ENCODE data around the gene GZMA. TPM values are rescaled to one million over a fixed set of nuclear protein-coding genes. Genes with fewer than 3 reads are reported as not detected.
"Not testable (repeated sequence)": the region's sequence is repeated elsewhere in the genome, so short reads cannot be mapped to it uniquely, and the experiment has no call there.

The GZMA gene
- polyA plus RNA-seq, 2 of the 4 experiments (the other 2 are of a cell fraction), result not detected

- no peak for TF ChIP-seq ATOH8 (CRISPR knock-in tag; IDR thresholded peaks at IDR 0.05; ENCODE audit: low read depth)
- no peak for TF ChIP-seq KDM1A (IDR thresholded peaks at IDR 0.05; ENCODE audit: low read depth)
- TF ChIP-seq FOSL2 (IDR thresholded peaks at IDR 0.05), result no peak
- TF ChIP-seq FOSL2 (CRISPR knock-in tag; IDR thresholded peaks at IDR 0.05), result no peak
Measured at GRCh38 chr5:55081541-55081940, 20.9 kb upstream of the GZMA start (continued).

GRCh38 chr5:55089301-55089700 lies 13.1 kb upstream of the GZMA start:
- H3K4me3 ChIP-seq; DNase-seq (ENCODE audit: low read depth in 1 of 2, low spot score in 1 of 2); H3K4me1 ChIP-seq; H3K9me3 ChIP-seq; CTCF ChIA-PET; FAIRE-seq; ATAC-seq; H3K27ac ChIP-seq; H3K4me2 ChIP-seq; POLR2A ChIA-PET: not testable (repeated sequence)
- 0% methylated on average over 2 of the region's 2 CpGs for WGBS (ENCODE audit: missing lambda C conversion rate)

- H3K9me3 ChIP-seq; DNase-seq (ENCODE audit: low read depth in 1 of 2, low spot score in 1 of 2); H3K4me2 ChIP-seq; POLR2A ChIA-PET; ATAC-seq; H3K4me3 ChIP-seq; FAIRE-seq; H3K4me1 ChIP-seq; H3K27ac ChIP-seq: not testable (repeated sequence)
- CTCF ChIA-PET, result interaction anchor here (1.7 kb wide), 1 partner anchor 13 kb away, joined by 4 read pairs; no protein-coding TSS in a partner anchor
- 12% methylated on average over 6 of the region's 6 CpGs for WGBS (ENCODE audit: missing lambda C conversion rate)
Measured at GRCh38 chr5:55091011-55091410, 11.4 kb upstream of the GZMA start.

GRCh38 chr5:55096182-55096581 lies 6.3 kb upstream of the GZMA start:
- ATAC-seq (no peak), FAIRE-seq (no peak), DNase-seq (ENCODE audit: low read depth in 1 of 2, low spot score in 1 of 2) (no peak)
- Histone ChIP-seq H3K4me1 (no peaks in the 10 kb centered on the region), H3K27ac (no peak overlapping the region), H3K9me3 (no peaks in the 10 kb centered on the region; the same call in 2 of the 3 replicates), H3K4me3 (no peak overlapping the region), H3K4me2 (no peak overlapping the region)
- ChIA-PET POLR2A (no interaction called here), CTCF (interaction anchor here (1.0 to 1.8 kb wide), 2 partner anchors 19 to 50 kb away, joined by 3 to 5 read pairs; no protein-coding TSS in a partner anchor)
- WGBS (ENCODE audit: missing lambda C conversion rate), result 29% methylated on average over 3 of the region's 3 CpGs
- no peak for TF ChIP-seq HOXA7 (CRISPR knock-in tag; IDR thresholded peaks at IDR 0.05)
- no peak for TF ChIP-seq KDM1A (IDR thresholded peaks at IDR 0.05; ENCODE audit: low read depth)
- TF ChIP-seq HES2 (IDR thresholded peaks at IDR 0.05), result no peak
- no peak for TF ChIP-seq ZC3H11A (IDR thresholded peaks at IDR 0.05)
- no peak for TF ChIP-seq CBX8 (IDR thresholded peaks at IDR 0.05)
- TF ChIP-seq FOSL2 (IDR thresholded peaks at IDR 0.05), result no peak
- no peak for TF ChIP-seq FOSL2 (CRISPR knock-in tag; IDR thresholded peaks at IDR 0.05)
- TF ChIP-seq POLR2A (IDR thresholded peaks at IDR 0.05; ENCODE audit: low read length), result no peak
- TF ChIP-seq POLR2AphosphoS2 (conservative IDR thresholded peaks at IDR 0.05; ENCODE audit: low read length), result no peak
- TF ChIP-seq BCL3 (IDR thresholded peaks at IDR 0.05), result no peak
- TF ChIP-seq TP53 (CRISPR knock-in tag; IDR thresholded peaks at IDR 0.05), result no peak
- no peak for TF ChIP-seq KDM5A (IDR thresholded peaks at IDR 0.05)
- TF ChIP-seq HMGXB4 (CRISPR knock-in tag; IDR thresholded peaks at IDR 0.05; ENCODE audit: borderline replicate concordance), result no peak
- TF ChIP-seq EP300 (IDR thresholded peaks at IDR 0.05), result no peak
- TF ChIP-seq CHD4 (IDR thresholded peaks at IDR 0.05; ENCODE audit: borderline replicate concordance), result no peak
- TF ChIP-seq REST (IDR thresholded peaks at IDR 0.05), result no peak
- TF ChIP-seq ZNF302 (CRISPR knock-in tag; IDR thresholded peaks at IDR 0.05), result no peak
- no peak for TF ChIP-seq TFCP2L1 (CRISPR knock-in tag; IDR thresholded peaks at IDR 0.05)
- TF ChIP-seq PHF8 (IDR thresholded peaks at IDR 0.05; ENCODE audit: borderline replicate concordance, low read depth), result no peak

All from A549 (cell line).